Skeletal muscle tissue (tissue), 4 donors: ENCODE measurements around the gene GRID1. TPM values are rescaled to one million over a fixed set of nuclear protein-coding genes. Genes with fewer than 3 reads are reported as not detected.

Source experiments
- H3K27ac ChIP-seq: one replicate; pipeline ENCODE4 v1.7.0; 2013; ENCODE audit warnings: mild to moderate bottlenecking, low read depth, low read length, inconsistent platforms
- H3K27me3 ChIP-seq, 3 donors: one replicate each; pipeline ENCODE4 v1.7.0; 2013; ENCODE audit warnings: low read length in 3 of 3; ENCODE audit not compliant: control insufficient read depth in 3 of 3, insufficient read depth in 3 of 3
- H3K36me3 ChIP-seq, 3 donors: one replicate each; pipeline ENCODE4 v1.7.0; 2013; ENCODE audit warnings: low read length in 3 of 3; ENCODE audit not compliant: control insufficient read depth in 3 of 3, insufficient read depth in 3 of 3
- H3K4me1 ChIP-seq, 3 donors: one replicate each; pipeline ENCODE4 v1.7.0; 2013; ENCODE audit warnings: low read length in 3 of 3, mild to moderate bottlenecking in 3 of 3; ENCODE audit not compliant: control insufficient read depth in 3 of 3, insufficient read depth in 3 of 3
- H3K4me3 ChIP-seq, 3 donors: one replicate each; pipeline ENCODE4 v1.7.0; 2013; ENCODE audit warnings: low read length in 3 of 3
- H3K9ac ChIP-seq, 3 donors: one replicate each; pipeline ENCODE4 v1.7.0; 2013; ENCODE audit warnings: low read length in 3 of 3, mild to moderate bottlenecking in 3 of 3, moderate library complexity in 2 of 3, low read depth in 1 of 3
- H3K9me3 ChIP-seq, 3 donors: one replicate each; pipeline ENCODE4 v1.7.0; 2013; ENCODE audit warnings: low read length in 3 of 3; ENCODE audit not compliant: control insufficient read depth in 3 of 3
- total RNA-seq: library from RNA; depleted of rRNA; stranded (reverse); fragments of >200 nt; gene quantifications from one replicate; pipeline ENCODE4 v1.2.3, GENCODE V29; 2014
- donor health status: Osteomylitis.

GRID1 gene
- total RNA-seq, 1 donor from 2014 or later = 2.1 TPM

DNA sequence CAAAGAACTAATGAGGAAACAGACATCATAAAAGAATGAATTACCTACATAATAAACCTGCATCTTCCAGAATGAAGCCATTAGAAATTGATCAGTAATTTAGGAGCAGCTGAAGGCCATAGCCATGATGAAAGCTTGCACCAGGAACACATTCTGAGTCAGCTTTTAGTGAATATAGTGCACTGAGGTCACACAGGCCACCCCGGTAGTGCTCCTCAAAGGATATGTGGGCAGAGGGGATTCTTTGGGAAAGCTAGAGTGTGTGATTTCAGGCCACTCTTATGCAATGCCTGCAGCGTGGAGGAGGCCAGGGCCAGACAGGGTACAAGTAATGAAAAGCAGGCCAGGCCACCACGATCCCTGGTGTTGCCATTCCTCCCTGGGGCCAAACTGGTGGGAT is 451.9 kb downstream of the GRID1 start:
- H3K9ac ChIP-seq = no peak overlapping the region
- peaks cover 0 to 2% (median 0%) of the 10 kb centered on the region in 3 donors for H3K27me3 ChIP-seq
- H3K4me3 ChIP-seq = no peak overlapping the region
- H3K9me3 ChIP-seq = no peaks in the 10 kb centered on the region
- no peaks in the 10 kb centered on the region for H3K36me3 ChIP-seq
- peaks cover 8 to 13% (median 11%) of the 10 kb centered on the region in 3 donors for H3K4me1 ChIP-seq
- H3K27ac ChIP-seq = no peak overlapping the region

DNA sequence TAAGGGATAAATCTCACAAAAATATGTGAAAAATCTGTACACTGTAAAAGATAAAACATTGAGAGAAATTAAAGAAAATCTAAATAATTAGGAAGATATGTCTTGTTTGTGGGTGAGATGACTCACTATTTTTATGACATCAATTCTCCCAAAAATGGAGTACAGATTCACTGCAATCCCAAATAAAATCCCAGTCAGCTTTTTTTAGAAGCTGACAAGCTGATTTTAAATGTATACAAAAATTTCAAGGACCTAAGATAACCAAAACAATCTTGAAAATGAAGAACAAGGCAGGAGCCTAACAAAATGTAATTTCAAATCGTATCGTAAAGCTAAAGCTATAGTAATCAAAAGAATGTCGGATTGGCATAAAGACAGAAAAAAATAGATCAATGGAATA is 458.1 kb downstream of the GRID1 start:
- no peaks in the 10 kb centered on the region for H3K4me1 ChIP-seq
- no peak overlapping the region for H3K27ac ChIP-seq
- H3K9ac ChIP-seq = no peak overlapping the region
- H3K36me3 ChIP-seq = no peaks in the 10 kb centered on the region
- H3K9me3 ChIP-seq = no peaks in the 10 kb centered on the region
- no peak overlapping the region for H3K4me3 ChIP-seq
- no peaks in the 10 kb centered on the region for H3K27me3 ChIP-seq

DNA sequence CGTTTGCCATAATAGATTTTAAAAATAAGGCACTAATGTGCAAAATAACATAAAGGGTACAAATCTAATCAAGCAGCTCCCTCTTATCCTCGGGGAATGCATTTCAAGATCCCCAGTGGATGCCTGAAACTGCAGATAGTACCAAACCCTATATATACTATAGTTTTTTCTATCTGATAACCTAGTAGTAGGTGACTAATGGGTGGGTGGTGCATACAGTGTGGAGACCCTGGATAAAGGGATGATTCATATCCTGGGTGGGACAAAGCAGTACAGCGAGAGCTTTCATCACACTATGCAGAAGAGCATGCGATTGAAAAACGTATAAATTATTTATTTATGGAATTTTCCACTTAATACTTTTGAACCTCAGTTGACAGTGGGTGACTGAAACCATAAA is 464.5 kb downstream of the GRID1 start:
- Histone ChIP-seq H3K4me1 (no peaks in the 10 kb centered on the region), H3K9me3 (no peaks in the 10 kb centered on the region), H3K9ac (no peak overlapping the region)

DNA sequence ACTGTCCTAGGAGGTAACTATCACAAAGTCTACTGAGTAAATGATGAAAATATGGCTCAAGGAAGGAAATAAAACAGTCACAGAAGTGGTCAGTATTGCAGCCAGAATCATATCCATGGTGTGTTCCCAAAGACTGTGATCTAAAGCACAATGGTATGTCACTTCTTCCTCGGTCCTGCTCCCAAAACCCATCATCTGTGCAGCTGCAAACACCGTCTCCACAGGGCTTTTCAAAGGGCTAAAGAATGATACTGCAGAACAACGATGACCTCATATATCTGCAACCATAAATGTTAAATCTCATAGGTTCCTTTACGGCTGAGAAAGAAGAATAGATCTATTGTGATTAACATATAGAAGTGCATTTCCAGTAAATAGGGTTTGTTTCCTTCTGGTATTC is 465.0 kb downstream of the GRID1 start:
- no peaks in the 10 kb centered on the region for H3K36me3 ChIP-seq
- H3K9me3 ChIP-seq = no peaks in the 10 kb centered on the region
- no peak overlapping the region for H3K4me3 ChIP-seq
- no peaks in the 10 kb centered on the region for H3K4me1 ChIP-seq
- no peak overlapping the region for H3K27ac ChIP-seq
- H3K9ac ChIP-seq = no peak overlapping the region
- no peaks in the 10 kb centered on the region for H3K27me3 ChIP-seq

More for the DNA sequence above, 464.5 kb downstream of the GRID1 start:
- no peaks in the 10 kb centered on the region for H3K36me3 ChIP-seq
- no peaks in the 10 kb centered on the region for H3K27me3 ChIP-seq
- H3K27ac ChIP-seq = no peak overlapping the region
- no peak overlapping the region for H3K4me3 ChIP-seq

DNA sequence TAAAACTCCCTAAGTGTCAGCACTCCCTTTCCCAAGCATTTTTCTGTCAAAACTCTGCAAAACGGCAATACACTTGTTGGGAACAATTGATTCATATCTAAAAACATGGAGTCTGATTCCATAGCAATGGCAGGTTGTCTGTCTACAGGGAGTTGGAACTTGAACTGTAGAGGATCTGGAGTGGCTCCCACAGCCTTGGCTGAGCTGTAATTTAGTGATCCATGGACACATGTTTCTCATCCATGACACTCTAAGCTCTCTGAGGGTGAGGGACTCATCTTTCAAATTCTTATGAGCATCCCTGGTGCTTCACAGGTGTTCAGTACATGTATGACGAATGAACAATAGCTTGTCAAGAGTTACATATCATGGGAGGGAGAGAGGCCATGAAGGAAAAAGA is 466.1 kb downstream of the GRID1 start:
- H3K9ac ChIP-seq = no peak overlapping the region
- no peaks in the 10 kb centered on the region for H3K36me3 ChIP-seq
- no peaks in the 10 kb centered on the region for H3K9me3 ChIP-seq
- no peaks in the 10 kb centered on the region for H3K27me3 ChIP-seq
- H3K4me3 ChIP-seq = no peak overlapping the region
- H3K27ac ChIP-seq = no peak overlapping the region
- H3K4me1 ChIP-seq = no peaks in the 10 kb centered on the region

DNA sequence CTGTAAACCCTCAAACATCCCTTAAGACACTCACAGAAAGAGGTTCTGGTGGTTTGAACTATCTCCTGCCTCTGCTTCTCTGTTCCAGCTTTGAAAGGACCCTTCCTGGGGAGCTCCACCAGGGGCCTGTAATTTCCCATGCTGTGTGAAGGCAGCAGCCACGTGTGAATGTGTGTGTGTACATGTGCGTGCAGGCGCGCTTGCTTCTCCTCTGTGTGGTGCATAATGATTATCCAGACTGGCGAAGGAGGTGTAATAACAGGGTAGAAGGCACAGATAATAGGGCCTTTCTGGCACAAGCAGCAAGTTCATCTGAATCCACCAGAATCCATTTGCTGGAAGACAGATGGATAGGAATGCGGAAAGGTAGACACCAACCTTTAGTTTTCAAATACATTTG is 466.5 kb downstream of the GRID1 start:
- Histone ChIP-seq H3K4me3 (no peak overlapping the region), H3K27me3 (no peaks in the 10 kb centered on the region), H3K4me1 (no peaks in the 10 kb centered on the region), H3K27ac (no peak overlapping the region), H3K9me3 (no peaks in the 10 kb centered on the region), H3K9ac (no peak overlapping the region), H3K36me3 (no peaks in the 10 kb centered on the region)

DNA sequence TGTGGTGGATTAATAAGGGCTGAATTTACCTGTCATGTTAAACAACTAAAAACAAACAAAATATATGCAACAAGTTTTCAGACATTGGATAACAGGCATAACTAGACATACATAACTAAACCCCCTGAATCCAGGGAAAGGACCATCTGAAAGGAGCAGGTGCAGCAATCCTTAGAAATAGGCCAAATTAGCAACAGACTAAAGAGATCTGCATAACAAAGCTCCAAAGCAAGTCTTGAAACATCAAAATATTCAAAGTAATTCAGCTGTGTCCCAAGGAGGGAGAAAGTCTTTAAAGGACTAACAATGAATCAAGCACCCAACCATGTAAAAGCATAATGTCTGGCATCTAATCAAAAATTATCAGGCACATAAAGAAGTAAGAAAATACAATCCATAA is 475.1 kb downstream of the GRID1 start:
- H3K36me3 ChIP-seq = no peaks in the 10 kb centered on the region
- H3K27me3 ChIP-seq = no peaks in the 10 kb centered on the region
- no peak overlapping the region for H3K27ac ChIP-seq
- no peaks in the 10 kb centered on the region for H3K4me1 ChIP-seq
- no peaks in the 10 kb centered on the region for H3K9me3 ChIP-seq
- no peak overlapping the region for H3K9ac ChIP-seq
- H3K4me3 ChIP-seq = no peak overlapping the region

DNA sequence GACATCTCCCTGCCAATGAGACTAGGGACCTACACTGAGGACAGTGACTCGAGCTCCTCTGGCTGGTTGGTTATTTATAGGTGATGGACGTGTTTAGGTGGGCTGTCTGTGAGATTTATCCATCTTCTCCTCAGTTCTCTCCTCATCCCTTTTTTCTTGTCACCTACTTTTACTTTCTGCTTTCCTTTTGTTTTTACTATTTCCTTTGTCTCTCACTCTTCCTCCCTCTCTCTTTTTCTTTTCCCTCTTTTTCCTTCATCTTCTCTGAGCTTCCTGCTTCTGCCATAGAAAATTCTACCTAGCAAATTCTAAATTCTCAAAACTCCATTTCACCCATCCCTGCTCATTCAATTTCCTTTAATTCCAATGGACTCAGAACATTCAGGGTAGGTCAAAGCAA is 478.0 kb downstream of the GRID1 start:
- H3K9me3 ChIP-seq = no peaks in the 10 kb centered on the region
- no peaks in the 10 kb centered on the region for H3K4me1 ChIP-seq
- no peak overlapping the region for H3K9ac ChIP-seq
- H3K27ac ChIP-seq = no peak overlapping the region
- no peaks in the 10 kb centered on the region for H3K36me3 ChIP-seq
- no peaks in the 10 kb centered on the region for H3K27me3 ChIP-seq
- H3K4me3 ChIP-seq = no peak overlapping the region

DNA sequence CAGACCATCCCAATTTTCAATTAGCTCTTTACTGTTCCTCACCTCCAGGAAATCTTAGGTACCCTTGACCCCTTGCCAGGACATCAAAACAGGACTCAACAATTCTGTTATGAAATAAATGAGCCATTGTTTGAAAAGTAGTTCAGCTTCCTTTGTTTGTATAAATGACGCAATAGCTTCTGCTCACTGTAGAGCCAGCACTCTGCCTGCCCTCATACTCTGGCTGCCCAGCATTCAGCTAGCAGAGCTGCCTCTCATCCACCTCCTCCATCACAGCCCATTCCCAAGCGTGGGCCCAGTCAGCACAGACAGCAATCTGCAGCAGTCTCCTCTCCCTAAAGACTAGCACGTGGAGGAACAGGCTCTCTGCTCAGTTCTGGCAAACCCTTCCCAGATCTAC is 478.6 kb downstream of the GRID1 start:
- H3K4me1 ChIP-seq = no peaks in the 10 kb centered on the region
- H3K9ac ChIP-seq = no peak overlapping the region
- no peaks in the 10 kb centered on the region for H3K36me3 ChIP-seq
- H3K27me3 ChIP-seq = no peaks in the 10 kb centered on the region
- no peak overlapping the region for H3K27ac ChIP-seq
- no peaks in the 10 kb centered on the region for H3K9me3 ChIP-seq
- no peak overlapping the region for H3K4me3 ChIP-seq

DNA sequence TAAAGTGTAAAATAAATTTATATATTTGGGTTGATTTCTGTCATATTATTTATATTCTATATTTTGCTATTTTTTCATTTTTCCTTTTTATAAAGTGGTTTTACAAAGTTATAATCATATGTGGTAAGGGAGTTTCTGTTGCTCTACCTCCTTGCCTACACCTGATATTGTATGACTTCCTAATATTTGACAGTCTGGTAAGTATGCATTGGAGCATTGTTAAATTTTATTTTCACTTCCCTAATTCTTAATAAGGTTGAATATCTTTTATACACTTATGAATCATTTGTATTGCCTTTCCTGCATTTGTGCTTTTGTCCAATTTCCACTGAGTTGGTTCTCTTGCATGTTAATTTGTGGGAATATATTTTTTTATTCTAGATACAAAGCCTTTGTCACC is 492.4 kb downstream of the GRID1 start:
- Histone ChIP-seq H3K27me3 (no peaks in the 10 kb centered on the region), H3K4me3 (no peak overlapping the region), H3K36me3 (no peaks in the 10 kb centered on the region), H3K27ac (no peak overlapping the region), H3K4me1 (no peaks in the 10 kb centered on the region), H3K9ac (no peak overlapping the region), H3K9me3 (no peaks in the 10 kb centered on the region)

DNA sequence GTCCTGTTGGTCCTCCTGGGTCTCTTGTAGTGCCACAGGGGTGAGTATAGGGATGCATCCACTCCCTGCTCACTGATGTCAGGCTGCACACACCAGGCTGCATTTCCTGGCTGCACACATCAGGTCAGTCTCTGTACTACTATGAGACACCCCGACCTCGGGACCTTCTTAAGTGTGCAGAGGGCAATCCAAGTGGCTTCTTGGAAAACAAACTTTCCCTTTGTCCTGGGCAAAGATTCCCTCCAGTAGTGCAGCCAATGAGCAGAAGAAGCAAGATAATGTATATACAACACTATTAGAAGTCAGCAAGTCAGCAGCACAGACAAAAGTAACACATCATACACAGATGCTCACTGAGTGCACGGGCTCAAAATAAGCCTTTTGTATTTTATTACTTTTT is 493.5 kb downstream of the GRID1 start:
- no peaks in the 10 kb centered on the region for H3K9me3 ChIP-seq
- H3K27ac ChIP-seq = no peak overlapping the region
- H3K27me3 ChIP-seq = peaks cover 0 to 2% (median 0%) of the 10 kb centered on the region in 3 donors
- H3K36me3 ChIP-seq = no peaks in the 10 kb centered on the region
- no peak overlapping the region for H3K9ac ChIP-seq
- no peaks in the 10 kb centered on the region for H3K4me1 ChIP-seq
- no peak overlapping the region for H3K4me3 ChIP-seq
